HPDE6-E6E7 (cell line): ENCODE data around the gene DHRS1.

Experiments used
- DNase-seq: peaks from one replicate; pipeline ENCODE4 v3.0.0; 2011; ENCODE audit warnings: missing footprints; ENCODE audit errors: extremely low spot score

Gene DHRS1

GRCh38 chr14:24299255-24300191 is at the start of gene DHRS1, which contains the start of gene NOP9:
DHRS1 (minus strand) TSS chr14:24299780; CDS start chr14:24299106, 674 bp downstream.
NOP9 (plus strand) TSS chr14:24299850; CDS start chr14:24299955, 105 bp downstream.
- peak; percentile 76 for DNase-seq

GRCh38 chr14:24348186-24348585 is 48.6 kb upstream of the DHRS1 start:
- DNase-seq: no peak

- no peak for DNase-seq
Observed at GRCh38 chr14:24347134-24347533, 47.6 kb upstream of the DHRS1 start.

- no peak for DNase-seq
Observed at GRCh38 chr14:24343795-24344660, 44.4 kb upstream of the DHRS1 start.

- DNase-seq: no peak
Observed at GRCh38 chr14:24342889-24343288, 43.3 kb upstream of the DHRS1 start.

GRCh38 chr14:24340606-24341005 is 41.0 kb upstream of the DHRS1 start:
- no peak for DNase-seq

GRCh38 chr14:24339284-24340151 is 39.9 kb upstream of the DHRS1 start, which contains the start of gene RIPK3:
RIPK3 (minus strand) TSS chr14:24339991; CDS start chr14:24339826, 165 bp downstream.
- no peak for DNase-seq

- DNase-seq: no peak
Observed at GRCh38 chr14:24338843-24339242, 39.3 kb upstream of the DHRS1 start.

GRCh38 chr14:24337824-24338175 is 38.2 kb upstream of the DHRS1 start:
- no peak for DNase-seq

GRCh38 chr14:24337144-24337823 is 37.7 kb upstream of the DHRS1 start:
- DNase-seq: no peak

- no peak for DNase-seq
Observed at GRCh38 chr14:24335461-24336171, 36.0 kb upstream of the DHRS1 start.

GRCh38 chr14:24334431-24335291 is 35.1 kb upstream of the DHRS1 start, which contains the start of gene ADCY4:
ADCY4 (minus strand) TSS chr14:24335071; CDS start chr14:24334652, 419 bp downstream.
- DNase-seq: no peak

GRCh38 chr14:24332268-24332993 is 32.9 kb upstream of the DHRS1 start:
- DNase-seq: peak; percentile 91

- no peak for DNase-seq
Observed at GRCh38 chr14:24331731-24332267, 32.2 kb upstream of the DHRS1 start.

GRCh38 chr14:24330973-24331674 is 31.5 kb upstream of the DHRS1 start:
- DNase-seq: no peak

- DNase-seq: no peak
Observed at GRCh38 chr14:24329736-24330135, 30.2 kb upstream of the DHRS1 start.

- DNase-seq: no peak
Observed at GRCh38 chr14:24329073-24329663, 29.6 kb upstream of the DHRS1 start.
